Caco-2 (cell line): ENCODE measurements around the gene RUNX1. TPM values are rescaled to one million over a fixed set of nuclear protein-coding genes. Genes with fewer than 3 reads are reported as not detected.
A peak's percentile ranks its signal among the peaks of the same experiment; 100 is the strongest.

Experiments
- BruUV-seq: library from RNA; stranded (reverse); fragments of 400-500 nt; replicated peaks from 2 replicates; lab custom pipeline; 2021; lab: Mats Ljungman, UMichigan
- CTCF ChIA-PET: fragments of 300-600 bp; sonication (Branson Sonifier 250); formaldehyde crosslinking; loops from one replicate; lab custom pipeline; 2022; ENCODE audit warnings: antibody characterized with exemption; lab: Charles Lee
- POLR2A ChIA-PET: fragments of 300-600 bp; sonication (Branson Sonifier 250); formaldehyde crosslinking; loops from one replicate; lab custom pipeline; 2022; ENCODE audit warnings: antibody characterized with exemption; lab: Charles Lee
- DNase-seq, 2 experiments: peaks; one replicate each; pipeline versions ENCODE4 v3.0.0 to v3.0.0-alpha.2; 2020 to 2022
- H3K27me3 ChIP-seq: replicated peaks from 2 replicates; pipeline ENCODE4 v1.6.0; 2011; ENCODE audit warnings: low read length; ENCODE audit not compliant: control insufficient read depth, insufficient read depth
- H3K36me3 ChIP-seq: 2 replicates; pipeline ENCODE4 v1.5.1; 2011; ENCODE audit warnings: low read length; ENCODE audit not compliant: control insufficient read depth, insufficient read depth
- H3K4me1 ChIP-seq: fragments of 250-450 bp; sonication (Bioruptor Pico); 2 replicates; pipeline ENCODE4 v1.5.1; 2020; ENCODE audit warnings: mild to moderate bottlenecking
- H3K4me3 ChIP-seq: 2 replicates; pipeline ENCODE4 v1.5.1; 2011; ENCODE audit warnings: low read depth, mild to moderate bottlenecking, control low read depth, low read length
- H3K9me3 ChIP-seq: fragments of 250-450 bp; sonication (Bioruptor Pico); 2 replicates; pipeline ENCODE4 v1.5.1; 2020; ENCODE audit warnings: mild to moderate bottlenecking, moderate library complexity
- H3K27ac Mint-ChIP-seq: one replicate; pipeline ENCODE4 v1.8.0; 2022; ENCODE audit warnings: mixed read lengths; ENCODE audit not compliant: unreplicated experiment
- H3K27me3 Mint-ChIP-seq: one replicate; pipeline ENCODE4 v1.8.0; 2022; ENCODE audit warnings: mixed read lengths; ENCODE audit not compliant: insufficient read depth, unreplicated experiment
- H3K36me3 Mint-ChIP-seq: one replicate; pipeline ENCODE4 v1.8.0; 2022; ENCODE audit warnings: mild to moderate bottlenecking, mixed read lengths; ENCODE audit not compliant: insufficient read depth, unreplicated experiment
- H3K4me1 Mint-ChIP-seq: one replicate; pipeline ENCODE4 v1.8.0; 2022; ENCODE audit warnings: low read depth, mixed read lengths; ENCODE audit not compliant: unreplicated experiment
- H3K4me3 Mint-ChIP-seq: one replicate; pipeline ENCODE4 v1.8.0; 2022; ENCODE audit warnings: mild to moderate bottlenecking, moderate library complexity, mixed read lengths; ENCODE audit not compliant: unreplicated experiment
- H3K9me3 Mint-ChIP-seq: one replicate; pipeline ENCODE4 v1.8.0; 2022; ENCODE audit warnings: mixed read lengths; ENCODE audit not compliant: unreplicated experiment
- CTCF ChIP-seq, 2 experiments: fragments of 200-600 bp in 1 of 2; IDR thresholded peaks; 1 replicate in 1 of 2; 2 replicates in 1 of 2; pipeline versions ENCODE4 v1.5.1 to v1.8.0; 2011 to 2022; ENCODE audit warnings: antibody characterized with exemption in 1 of 2, control low read depth in 1 of 2, inconsistent platforms in 1 of 2, low read depth in 1 of 2, low read length in 1 of 2, mild to moderate bottlenecking in 1 of 2, moderate library complexity in 1 of 2; ENCODE audit not compliant: insufficient read depth in 1 of 2, severe bottlenecking in 1 of 2, unreplicated experiment in 1 of 2
- intact Hi-C: fragments of 100-400 bp; cut with micrococcal nuclease; formaldehyde crosslinking; loops from one replicate; pipeline ENCODE4 v1.10.0; 2022; ENCODE audit not compliant: unreplicated experiment
- total RNA-seq: library from RNA; stranded (reverse); gene quantifications from 2 replicates; pipeline ENCODE4 v1.2.3, GENCODE V29; 2022

RUNX1 gene
- total RNA-seq, 1 experiment from 2014 or later, result 11.7 TPM

DNA sequence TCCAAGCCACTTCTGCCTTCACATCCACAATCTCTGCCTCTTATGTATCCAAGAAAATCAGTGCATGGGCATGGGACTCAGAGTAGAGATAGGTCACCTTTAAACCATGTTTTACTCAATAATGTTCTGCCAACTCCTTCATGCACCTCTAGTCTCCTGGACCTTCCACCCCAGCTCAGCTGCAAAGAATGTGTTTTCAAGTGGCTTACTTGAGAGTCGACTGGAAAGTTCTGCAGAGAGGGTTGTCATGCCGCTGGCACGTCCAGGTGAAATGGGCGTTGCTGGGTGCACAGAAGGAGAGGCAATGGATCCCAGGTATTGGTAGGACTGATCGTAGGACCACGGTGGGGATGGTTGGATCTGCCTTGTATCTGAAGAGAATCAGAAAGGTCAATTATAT lies 250.0 kb downstream of the RUNX1 start:
- POLR2A ChIA-PET, result no interaction called here
- H3K4me1 Mint-ChIP-seq, result peaks cover 43% of the 10 kb centered on the region
- BruUV-seq, result no TSS peak

GRCh38 chr21:34797921-34798535 lies 251.1 kb downstream of the RUNX1 start:
- Histone ChIP-seq H3K4me1 (peaks cover 57% of the 10 kb centered on the region), H3K9me3 (no peaks in the 10 kb centered on the region), H3K36me3 (no peaks in the 10 kb centered on the region), H3K27me3 (no peaks in the 10 kb centered on the region), H3K4me3 (no peak overlapping the region)
- no peak for DNase-seq
- CTCF ChIA-PET, result no interaction called here
- Mint-ChIP-seq H3K36me3 (peaks cover 6% of the 10 kb centered on the region), H3K9me3 (no peaks in the 10 kb centered on the region), H3K27me3 (no peaks in the 10 kb centered on the region), H3K27ac (peak overlapping the region; percentile 75), H3K4me3 (no peak overlapping the region), H3K4me1 (peaks cover 45% of the 10 kb centered on the region)
- POLR2A ChIA-PET, result no interaction called here
- TF ChIP-seq CTCF (IDR thresholded peaks at IDR 0.05; ENCODE audit: insufficient read depth in 1 of 2, low read depth in 1 of 2, low read length in 1 of 2, severe bottlenecking in 1 of 2, unreplicated experiment in 1 of 2), result no peak
- BruUV-seq, result no TSS peak
- intact Hi-C loops, result no loop called here

More for the DNA sequence above, 250.0 kb downstream of the RUNX1 start:
- Histone ChIP-seq H3K27me3 (no peaks in the 10 kb centered on the region), H3K4me3 (no peak overlapping the region), H3K36me3 (no peaks in the 10 kb centered on the region), H3K4me1 (peaks cover 57% of the 10 kb centered on the region), H3K9me3 (no peaks in the 10 kb centered on the region)
- H3K36me3 Mint-ChIP-seq, result peaks cover 6% of the 10 kb centered on the region
- CTCF ChIA-PET, result no interaction called here
- no peak for DNase-seq
- no peak overlapping the region for H3K4me3 Mint-ChIP-seq
- no peaks in the 10 kb centered on the region for H3K27me3 Mint-ChIP-seq
- intact Hi-C loops, result no loop called here
- no peak overlapping the region for H3K27ac Mint-ChIP-seq
- H3K9me3 Mint-ChIP-seq, result peaks cover 2% of the 10 kb centered on the region
- TF ChIP-seq CTCF (IDR thresholded peaks at IDR 0.05; ENCODE audit: insufficient read depth in 1 of 2, low read depth in 1 of 2, low read length in 1 of 2, severe bottlenecking in 1 of 2, unreplicated experiment in 1 of 2), result no peak

DNA sequence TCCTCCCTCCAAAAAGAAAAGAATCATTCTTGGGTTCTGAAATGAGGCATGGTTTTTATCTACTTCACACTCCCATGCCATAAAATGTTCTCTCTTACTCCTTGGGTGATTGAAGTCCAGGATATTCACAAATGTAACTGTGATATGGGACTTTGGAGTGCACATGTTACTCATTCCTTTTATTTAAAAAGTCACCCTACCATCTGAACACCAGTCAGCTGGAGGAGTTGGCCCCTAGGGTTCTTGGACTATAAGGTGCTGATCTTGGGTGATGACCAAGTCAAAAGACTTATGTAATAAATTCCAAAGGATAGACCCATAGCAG lies 251.9 kb downstream of the RUNX1 start:
- peaks cover 45% of the 10 kb centered on the region for H3K4me1 Mint-ChIP-seq

More for the DNA sequence above, 251.9 kb downstream of the RUNX1 start:
- no peaks in the 10 kb centered on the region for H3K9me3 ChIP-seq
- POLR2A ChIA-PET, result no interaction called here
- no peak overlapping the region for H3K4me3 ChIP-seq
- DNase-seq, result no peak
- Mint-ChIP-seq H3K27me3 (no peaks in the 10 kb centered on the region), H3K27ac (peak overlapping the region; percentile 86), H3K9me3 (no peaks in the 10 kb centered on the region), H3K36me3 (peaks cover 11% of the 10 kb centered on the region), H3K4me3 (no peak overlapping the region)
- H3K36me3 ChIP-seq, result no peaks in the 10 kb centered on the region
- no peak for TF ChIP-seq CTCF (IDR thresholded peaks at IDR 0.05; ENCODE audit: insufficient read depth in 1 of 2, low read depth in 1 of 2, low read length in 1 of 2, severe bottlenecking in 1 of 2, unreplicated experiment in 1 of 2)
- intact Hi-C loops, result no loop called here
- H3K27me3 ChIP-seq, result no peaks in the 10 kb centered on the region
- CTCF ChIA-PET, result interaction anchor here (3.3 kb wide), 1 partner anchor 51 kb away, joined by 18 read pairs; no protein-coding TSS in a partner anchor
- no TSS peak for BruUV-seq
- H3K4me1 ChIP-seq, result peaks cover 57% of the 10 kb centered on the region
